Activated naive CD4-positive, alpha-beta T cell (primary cell): ENCODE data around the gene TEX9.
"Not testable (repeated sequence)": the region's sequence is repeated elsewhere in the genome, so short reads cannot be mapped to it uniquely, and the experiment has no call there.

ENCODE experiments used
- DNase-seq, 4 experiments: peaks; one replicate each; lab custom pipeline; 2025; lab: John Stamatoyannopoulos, UW

The TEX9 gene

GRCh38 chr15:56366211-56366610 is 985 bp downstream of the TEX9 start:
- no peak for DNase-seq

- no peak for DNase-seq
These were observed 1.9 kb downstream of the TEX9 start for GRCh38 chr15:56367156-56367555.

GRCh38 chr15:56369234-56369633 is 4.0 kb downstream of the TEX9 start:
- DNase-seq: no peak

- no peak for DNase-seq
These were observed 6.4 kb downstream of the TEX9 start for GRCh38 chr15:56371495-56372147.

- not testable (repeated sequence) for DNase-seq
These were observed 9.5 kb downstream of the TEX9 start for GRCh38 chr15:56374693-56375092.

- DNase-seq: not testable (repeated sequence)
These were observed 12.6 kb downstream of the TEX9 start for GRCh38 chr15:56377822-56378221.

GRCh38 chr15:56383010-56383409 is 17.8 kb downstream of the TEX9 start:
- DNase-seq: no peak

- no peak for DNase-seq
These were observed 20.7 kb downstream of the TEX9 start for GRCh38 chr15:56385908-56386307.

- no peak for DNase-seq
These were observed 25.6 kb downstream of the TEX9 start for GRCh38 chr15:56390739-56391267.

- DNase-seq: no peak
These were observed 28.1 kb downstream of the TEX9 start for GRCh38 chr15:56393277-56393676.

GRCh38 chr15:56394909-56395308 is 29.7 kb downstream of the TEX9 start:
- no peak for DNase-seq

GRCh38 chr15:56397325-56397724 is 32.1 kb downstream of the TEX9 start:
- DNase-seq: not testable (repeated sequence)

- not testable (repeated sequence) for DNase-seq
These were observed 34.0 kb downstream of the TEX9 start for GRCh38 chr15:56399209-56399608.

- DNase-seq: no peak
These were observed 45.5 kb downstream of the TEX9 start for GRCh38 chr15:56410721-56411120.

GRCh38 chr15:56411122-56411749 is 46.0 kb downstream of the TEX9 start:
- no peak for DNase-seq

- DNase-seq: not testable (repeated sequence)
These were observed 48.0 kb downstream of the TEX9 start for GRCh38 chr15:56413114-56413733.

GRCh38 chr15:56425276-56425675 is 60.0 kb downstream of the TEX9 start:
- no peak for DNase-seq

- no peak for DNase-seq
These were observed 60.8 kb downstream of the TEX9 start for GRCh38 chr15:56425976-56426375.

GRCh38 chr15:56428821-56429458 is 63.7 kb downstream of the TEX9 start:
- no peak for DNase-seq

GRCh38 chr15:56432304-56432703 is 67.1 kb downstream of the TEX9 start:
- DNase-seq: no peak

GRCh38 chr15:56440214-56440770 is 75.1 kb downstream of the TEX9 start:
- no peak for DNase-seq

GRCh38 chr15:56442354-56442753 is 77.1 kb downstream of the TEX9 start:
- no peak for DNase-seq
